Fibroblast of lung (primary cell): ENCODE data around the gene SEMA4D. TPM values are rescaled to one million over a fixed set of nuclear protein-coding genes. Genes with fewer than 3 reads are reported as not detected.

Source experiments
- DNase-seq, 2 donors: peaks; one replicate each; pipeline versions ENCODE4 v3.0.0 to v3.0.0-alpha.2; 2010; ENCODE audit warnings: low read depth in 2 of 2
- H2AFZ ChIP-seq: 2 replicates; pipeline ENCODE4 v1.5.1; 2012; ENCODE audit warnings: low read length, control low read depth, inconsistent platforms
- H3K27ac ChIP-seq: 2 replicates; pipeline ENCODE4 v1.5.1; 2011; ENCODE audit warnings: low read length, control low read depth; ENCODE audit not compliant: insufficient read depth
- H3K27me3 ChIP-seq: 2 replicates; pipeline ENCODE4 v1.5.1; 2011; ENCODE audit warnings: mild to moderate bottlenecking, low read length; ENCODE audit not compliant: control insufficient read depth, insufficient read depth
- H3K36me3 ChIP-seq: 2 replicates; pipeline ENCODE4 v1.5.1; 2011; ENCODE audit warnings: low read length; ENCODE audit not compliant: control insufficient read depth, insufficient read depth
- H3K4me1 ChIP-seq: 2 replicates; pipeline ENCODE4 v1.5.1; 2011; ENCODE audit warnings: low read length; ENCODE audit not compliant: control insufficient read depth, insufficient read depth; ENCODE audit errors: extremely low read depth
- H3K4me2 ChIP-seq: 2 replicates; pipeline ENCODE4 v1.5.1; 2011; ENCODE audit warnings: low read length, control low read depth; ENCODE audit not compliant: insufficient read depth; ENCODE audit errors: extremely low read depth
- H3K4me3 ChIP-seq, 4 experiments: fragments of 200-600 bp in 1 of 4; sonication (generic) in 1 of 4; replicated peaks in 1 of 4; 2 replicates each; pipeline ENCODE4 v1.5.1; 2011 to 2016; ENCODE audit warnings: low read length in 4 of 4, low read depth in 3 of 4, mild to moderate bottlenecking in 3 of 4, control low read depth in 2 of 4, inconsistent platforms in 1 of 4, mixed read lengths in 1 of 4; ENCODE audit not compliant: insufficient read depth in 1 of 4; ENCODE audit errors: control extremely low read depth in 1 of 4
- H3K79me2 ChIP-seq: 2 replicates; pipeline ENCODE4 v1.5.1; 2012; ENCODE audit warnings: mild to moderate bottlenecking, low read length, inconsistent platforms; ENCODE audit not compliant: control insufficient read depth, insufficient read depth
- H3K9ac ChIP-seq: 2 replicates; pipeline ENCODE4 v1.5.1; 2011; ENCODE audit warnings: mild to moderate bottlenecking, low read length, control low read depth; ENCODE audit not compliant: insufficient read depth
- H3K9me3 ChIP-seq: 2 replicates; pipeline ENCODE4 v1.5.1; 2012; ENCODE audit warnings: low read depth, low read length; ENCODE audit not compliant: control insufficient read depth, insufficient read depth
- H4K20me1 ChIP-seq: 2 replicates; pipeline ENCODE4 v1.5.1; 2011; ENCODE audit warnings: low read length; ENCODE audit not compliant: control insufficient read depth, insufficient read depth; ENCODE audit errors: extremely low read depth
- CTCF ChIP-seq, 2 donors: IDR thresholded peaks in 1 of 2; conservative IDR thresholded peaks in 1 of 2; 1 replicate in 1 of 2; 2 replicates in 1 of 2; pipeline ENCODE4 v1.5.1; 2011 to 2012; ENCODE audit warnings: low read length in 2 of 2, control low read depth in 1 of 2, inconsistent platforms in 1 of 2, low read depth in 1 of 2, mild to moderate bottlenecking in 1 of 2
- EZH2 ChIP-seq: IDR thresholded peaks from 2 replicates; pipeline ENCODE4 v1.5.1; 2012; ENCODE audit warnings: low read length, control low read depth, mild to moderate bottlenecking; ENCODE audit errors: missing control alignments
- polyA plus RNA-seq, 2 donors: library from polyadenylated mRNA; depleted of rRNA in 1 of 2; stranded (reverse) in 1 of 2; unstranded in 1 of 2; fragments of >200 nt; gene quantifications; 2 replicates each; pipeline ENCODE4 v1.2.1, GENCODE V29; 2011 to 2012; ENCODE audit warnings: missing spikeins in 1 of 2
- total RNA-seq: library from RNA; depleted of rRNA; stranded (reverse); fragments of >200 nt; gene quantifications from 2 replicates; pipeline ENCODE4 v1.2.1, GENCODE V29; 2014

SEMA4D gene
- total and polyA plus RNA-seq, 2 donors (not counting 1 experiment from before 2014, with no cell fraction given), result 0.67 to 2.6 TPM

GRCh38 chr9:89318123-89319014, 179.5 kb downstream of the SEMA4D start, which contains the start of gene SECISBP2:
TSS of gene SECISBP2 (plus strand) at chr9:89318500. CDS start at chr9:89318577, 77 bp downstream.
- Histone ChIP-seq H3K4me1 (peaks cover 11% of the 10 kb centered on the region), H3K27me3 (no peaks in the 10 kb centered on the region), H3K9me3 (no peaks in the 10 kb centered on the region), H3K9ac (peak within 1 kb of the TSS; percentile 100), H3K79me2 (peaks cover 64% of the 10 kb centered on the region), H3K4me2 (peak within 1 kb of the TSS; percentile 83), H3K4me3 (peak within 1 kb of the TSS; percentile 43 to 94 (median 52)), H3K27ac (peak within 1 kb of the TSS; percentile 99), H4K20me1 (peaks cover 2% of the 10 kb centered on the region), H3K36me3 (peaks cover 2% of the 10 kb centered on the region), H2AFZ (peak within 1 kb of the TSS; percentile 53)
- TF ChIP-seq CTCF (conservative IDR thresholded peaks at IDR 0.05 in 1 of 2, IDR thresholded peaks at IDR 0.05 in 1 of 2; ENCODE audit: low read depth in 1 of 2, low read length in 2 of 2) (peak; percentile 74 to 76), EZH2 (no peak)
- DNase-seq, result peak; percentile 96 to 99

GRCh38 chr9:89317282-89317681, 180.6 kb downstream of the SEMA4D start:
- Histone ChIP-seq H3K27ac (peak overlapping the region; percentile 99), H3K4me3 (peak overlapping the region in 2 of 4 experiments; percentile 61 to 74)

More at GRCh38 chr9:89317282-89317681, 180.6 kb downstream of the SEMA4D start:
- no peak for DNase-seq
- Histone ChIP-seq H3K9me3 (no peaks in the 10 kb centered on the region), H3K9ac (no peak overlapping the region), H3K36me3 (peaks cover 2% of the 10 kb centered on the region), H4K20me1 (peaks cover 2% of the 10 kb centered on the region), H3K27me3 (no peaks in the 10 kb centered on the region), H3K4me2 (no peak overlapping the region), H3K4me1 (peaks cover 11% of the 10 kb centered on the region), H3K79me2 (peaks cover 67% of the 10 kb centered on the region), H2AFZ (no peak overlapping the region)
- no peak for TF ChIP-seq CTCF (conservative IDR thresholded peaks at IDR 0.05 in 1 of 2, IDR thresholded peaks at IDR 0.05 in 1 of 2; ENCODE audit: low read depth in 1 of 2, low read length in 2 of 2)
- no peak for TF ChIP-seq EZH2
